Fibroblast of skin of abdomen (primary cell): Measurements from ENCODE around the gene REG3G. TPM values are rescaled to one million over a fixed set of nuclear protein-coding genes. Genes with fewer than 3 reads are reported as not detected.

Experiments used
- DNase-seq: peaks from one replicate; pipeline ENCODE4 v3.0.0-alpha.2; 2013
- polyA plus RNA-seq, 2 experiments: library from polyadenylated mRNA; unstranded; fragments of 120-200 nt; gene quantifications; one replicate each; pipeline ENCODE4 v1.2.1, GENCODE V29; 2013; ENCODE audit not compliant: insufficient read length in 2 of 2

REG3G gene
- polyA plus RNA-seq (2013, experiment 1 of 2; ENCODE audit: insufficient read length), result not detected
- not detected for polyA plus RNA-seq (2013, experiment 2 of 2; ENCODE audit: insufficient read length)

DNA sequence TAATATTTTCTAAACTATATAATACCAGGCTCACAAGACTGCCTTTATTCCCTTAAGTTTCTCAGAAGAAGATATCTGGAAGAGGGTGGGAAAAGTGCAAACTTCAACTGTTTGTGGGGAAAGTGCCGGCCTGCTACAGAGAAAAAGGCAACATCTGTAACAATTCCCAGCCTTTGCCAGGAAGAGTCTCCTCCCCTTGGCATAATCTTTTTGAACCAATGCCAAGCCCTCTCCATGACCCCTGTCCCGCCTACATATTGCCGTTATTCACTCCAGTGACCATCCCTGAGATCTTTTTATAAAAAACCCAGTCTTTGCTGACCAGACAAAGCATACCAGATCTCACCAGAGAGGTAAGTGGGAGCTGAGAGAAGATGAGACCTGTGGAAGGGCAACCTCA is at the start of gene REG3G:
TSS of gene REG3G (plus strand) at position 282 of the 400 bp plus-strand sequence. CDS start 392 bp downstream, outside the sequence.
- DNase-seq, result no peak

DNA sequence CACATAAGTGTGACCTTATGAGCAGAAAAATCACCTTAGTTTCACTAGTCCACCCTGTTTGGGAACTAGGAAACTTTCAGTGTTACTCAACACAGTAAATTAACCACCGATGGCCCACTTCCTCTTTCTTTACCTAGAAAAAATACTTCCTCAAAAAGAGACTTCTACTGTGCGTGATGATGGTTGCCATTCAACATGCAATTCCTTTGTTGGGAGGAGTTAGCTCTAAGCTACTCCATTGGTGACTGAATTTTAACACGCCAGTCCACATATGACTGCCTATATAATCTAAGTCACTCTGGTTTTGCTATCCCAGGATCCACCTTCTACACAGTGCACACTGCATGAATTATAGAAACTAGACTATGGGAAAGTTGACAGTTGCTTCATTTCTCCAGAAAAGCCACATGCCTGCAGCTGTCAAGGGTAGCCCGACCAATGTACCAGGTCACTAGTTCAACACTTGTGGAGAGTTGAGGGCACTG is 47.8 kb upstream of the REG3G start:
- DNase-seq, result no peak

DNA sequence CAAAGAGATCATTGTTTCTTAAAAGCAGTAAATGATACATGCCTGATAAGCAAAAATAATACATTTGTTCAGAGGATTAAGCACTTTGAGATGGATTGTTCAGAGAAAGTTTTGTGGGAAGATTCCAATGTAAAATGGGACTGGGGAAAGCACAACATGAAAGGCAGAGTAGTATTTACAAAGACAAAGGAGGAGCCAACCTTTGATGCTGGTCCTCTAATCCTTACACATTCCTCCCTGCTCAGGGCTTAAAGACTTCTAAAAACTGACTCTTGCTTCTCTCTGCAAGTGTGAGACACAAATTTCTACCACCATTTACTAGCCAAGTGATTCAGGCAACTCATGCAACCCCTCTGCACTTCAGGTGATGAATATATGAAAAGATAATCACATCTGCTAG is 47.2 kb upstream of the REG3G start:
- no peak for DNase-seq

DNA sequence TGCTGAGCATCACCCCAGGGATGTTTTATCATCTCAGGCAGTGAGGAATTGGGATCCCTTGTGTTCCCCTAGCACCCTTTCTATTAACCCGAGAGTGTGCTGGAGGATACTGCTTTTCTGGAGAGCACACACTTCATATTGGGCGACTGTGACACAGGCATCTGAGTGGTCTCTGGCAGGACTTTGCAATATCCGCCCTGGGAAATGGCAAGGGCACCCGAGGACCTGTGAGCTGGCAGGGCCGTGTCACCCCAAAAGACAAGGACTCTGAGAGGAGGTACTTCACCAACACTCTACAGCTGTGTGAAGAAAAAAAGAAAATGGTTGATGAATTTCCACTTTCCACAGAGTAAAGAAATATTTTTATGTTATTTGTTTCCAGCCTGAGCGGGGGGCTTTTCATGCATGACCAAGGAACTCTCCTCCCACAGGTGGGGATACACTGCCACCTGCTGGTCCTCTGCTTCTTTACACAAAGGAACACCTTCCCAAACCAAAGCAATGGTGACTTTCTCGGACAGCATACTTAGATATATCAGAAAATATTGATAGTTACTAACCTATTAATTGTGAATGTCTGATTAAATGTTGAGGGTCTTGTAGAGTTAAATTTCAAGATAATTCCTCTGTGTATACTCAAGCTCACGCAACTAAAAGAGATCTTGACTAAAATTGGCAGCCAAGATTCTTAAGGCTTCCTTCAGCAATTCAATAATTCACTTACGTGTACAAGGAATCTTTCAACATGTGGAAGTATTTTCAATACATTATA is 45.9 kb upstream of the REG3G start:
- peak; percentile 4 for DNase-seq

DNA sequence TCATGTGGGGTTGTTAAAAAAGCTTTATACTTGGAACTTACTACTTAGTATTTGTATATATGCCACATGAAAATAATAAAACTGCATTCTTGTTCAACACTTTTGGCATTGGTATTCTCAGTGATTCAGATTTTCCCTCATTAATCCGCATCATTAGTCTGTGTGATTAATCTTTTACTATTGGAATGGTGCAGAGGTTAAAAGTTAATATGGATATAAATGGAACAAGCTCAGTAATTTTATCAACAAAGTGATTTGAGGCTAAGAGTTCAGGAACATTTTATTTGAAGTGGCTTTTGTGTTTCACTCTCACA is 45.4 kb upstream of the REG3G start:
- DNase-seq, result no peak

DNA sequence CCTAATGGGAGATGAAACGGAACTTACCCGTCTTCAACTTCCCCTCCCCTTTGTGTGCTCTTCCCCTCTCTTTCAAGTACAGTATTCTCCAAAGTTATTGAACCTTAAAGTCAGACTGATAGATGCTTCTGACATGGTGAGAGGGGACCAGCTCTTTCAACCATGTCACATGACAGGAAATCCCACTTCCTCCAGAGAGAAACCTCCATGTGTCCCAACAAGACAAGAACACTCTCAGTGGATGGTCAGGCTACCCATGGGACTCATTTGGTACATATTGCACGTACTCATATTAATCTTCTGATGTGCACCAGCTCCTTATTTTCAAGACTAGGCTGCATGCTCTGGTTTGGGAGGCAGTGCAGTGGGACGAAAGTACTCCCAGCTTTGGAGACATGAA is 44.6 kb upstream of the REG3G start:
- no peak for DNase-seq

DNA sequence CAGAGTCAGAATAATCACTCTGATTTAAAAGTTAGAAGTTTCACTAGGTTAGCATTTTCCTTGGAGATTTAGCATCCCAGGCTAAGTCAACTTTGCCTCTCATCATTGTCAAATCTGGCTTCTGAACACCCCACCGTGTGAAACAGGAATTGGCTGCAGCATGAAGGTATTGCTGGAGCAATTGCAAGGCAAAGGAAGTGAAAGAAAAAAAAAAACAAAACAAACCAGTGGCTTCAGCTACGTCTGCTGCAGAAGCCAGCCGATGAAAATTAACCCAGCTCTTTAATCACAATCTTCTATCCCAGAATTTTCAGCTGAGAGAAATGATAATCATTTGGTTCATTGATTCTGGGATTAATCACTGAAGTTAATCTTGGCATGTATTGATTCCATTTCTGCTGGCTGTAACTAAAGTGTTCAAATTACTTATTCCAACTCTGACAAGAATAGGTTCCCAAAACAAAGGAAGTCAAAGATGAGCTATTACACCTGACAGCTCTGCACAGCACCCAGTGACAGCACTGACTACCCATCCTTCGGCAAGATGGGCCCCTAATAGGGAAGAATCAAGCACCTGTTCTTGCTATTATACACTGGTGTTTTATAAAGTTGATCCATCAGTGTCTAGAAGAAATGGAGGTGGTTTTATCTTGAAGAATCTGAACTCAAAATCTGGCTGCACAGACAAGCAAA is 42.7 kb upstream of the REG3G start:
- DNase-seq, result no peak

DNA sequence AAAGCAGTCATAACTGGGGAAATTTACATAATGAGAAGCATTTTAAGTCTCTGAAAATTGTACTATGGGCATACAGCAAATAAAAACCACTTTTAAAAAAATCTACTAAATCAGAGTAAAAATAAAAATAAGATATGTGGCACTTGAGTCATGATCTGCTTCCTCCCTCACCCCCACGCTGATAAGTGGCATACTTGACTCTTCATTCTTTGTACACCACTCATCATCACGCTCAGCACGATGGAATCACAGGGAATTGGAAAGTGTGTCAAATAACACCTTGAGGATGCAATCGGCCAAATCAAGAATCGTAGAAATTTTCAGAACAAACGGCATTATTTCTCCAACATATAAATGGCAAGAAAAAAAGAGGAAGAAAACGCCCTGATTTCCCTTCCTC is 41.1 kb upstream of the REG3G start:
- no peak for DNase-seq

DNA sequence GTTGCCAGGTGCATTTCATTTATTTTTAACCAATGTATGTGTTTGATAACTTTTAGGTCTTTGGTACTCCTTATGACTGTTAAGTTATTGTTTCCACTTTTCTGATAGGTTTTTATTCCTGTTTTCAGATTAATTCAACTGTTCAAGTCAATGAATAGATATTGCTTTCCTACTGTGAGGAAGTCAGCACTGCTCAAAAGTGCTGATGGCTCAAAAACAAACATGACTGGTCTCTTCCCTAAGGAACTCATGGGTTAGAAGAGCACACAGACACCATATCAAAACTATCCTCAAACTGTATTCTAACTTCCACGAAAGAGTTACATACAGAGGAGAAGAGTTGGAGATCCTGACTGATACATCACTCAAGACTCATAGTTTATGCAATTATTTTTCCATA is 39.9 kb upstream of the REG3G start:
- no peak for DNase-seq

DNA sequence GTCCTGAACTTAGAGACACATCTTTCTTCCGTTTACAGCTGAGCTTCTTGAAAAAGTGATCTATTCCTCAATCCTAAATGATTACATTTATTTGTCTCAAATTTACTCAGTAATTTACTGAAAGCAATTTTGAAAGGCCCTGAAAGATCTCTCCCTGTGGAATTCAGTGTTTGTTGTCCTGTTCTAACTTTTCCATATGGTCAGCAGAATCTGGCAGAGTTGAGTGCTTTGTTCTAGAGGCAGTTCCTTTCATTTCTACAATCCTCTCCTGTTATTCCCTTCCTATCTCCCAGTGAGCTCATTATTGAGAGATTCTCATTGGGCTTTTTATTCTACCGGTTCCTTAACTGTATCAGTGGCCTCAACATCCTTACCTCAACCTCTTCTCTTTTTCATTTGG is 36.5 kb upstream of the REG3G start:
- DNase-seq, result no peak

DNA sequence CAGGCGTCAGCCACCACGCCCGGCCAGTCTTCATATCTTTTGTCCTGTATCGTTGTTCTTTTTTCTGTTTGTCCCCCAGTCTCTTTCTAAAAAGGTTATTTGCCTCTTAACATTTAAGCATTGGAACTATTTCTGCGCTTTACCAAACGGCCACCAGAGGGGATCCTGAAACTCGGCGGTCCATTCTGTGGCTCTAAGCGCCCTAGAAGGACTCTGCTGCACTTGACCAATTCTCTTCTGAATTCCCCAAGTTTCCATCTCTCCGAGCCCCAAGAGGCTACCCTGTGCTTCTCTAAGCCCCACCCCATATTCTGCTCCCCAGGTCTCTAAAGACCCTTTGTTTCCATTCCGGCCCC is 33.1 kb upstream of the REG3G start:
- no peak for DNase-seq

DNA sequence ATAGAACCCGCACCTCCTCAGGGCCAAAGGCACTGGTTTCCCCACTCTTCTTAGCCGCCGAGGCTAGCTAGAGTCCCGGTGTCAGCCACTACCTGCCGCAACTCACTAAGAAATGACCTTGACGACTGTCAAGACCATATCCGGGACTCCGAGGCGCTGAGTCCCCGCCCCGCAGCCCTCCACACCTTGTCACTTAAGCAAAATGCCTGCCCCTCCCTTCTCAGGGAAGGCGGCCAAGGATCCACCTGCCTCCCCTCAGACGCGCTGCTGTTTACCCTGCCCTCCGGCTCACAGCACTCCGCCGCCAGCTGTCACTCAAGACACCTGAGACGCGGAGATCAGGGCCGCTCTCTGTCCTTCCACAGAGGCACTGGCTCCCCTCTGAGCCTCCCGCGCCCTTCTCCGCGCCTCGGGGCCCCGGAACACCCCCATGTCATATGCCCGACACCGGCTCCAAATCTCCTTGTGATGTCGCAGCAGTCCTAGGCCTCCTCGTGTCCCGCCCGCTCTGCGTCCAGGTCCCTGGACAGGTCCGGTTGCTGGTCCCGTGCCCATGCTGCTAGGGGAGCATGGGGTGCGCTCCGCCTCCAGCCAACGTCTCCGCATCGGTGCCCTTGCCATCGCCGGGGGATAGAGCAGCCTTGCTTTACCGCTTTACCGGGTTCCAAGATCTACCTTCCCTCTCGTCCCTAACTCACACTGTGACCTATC is 32.5 kb upstream of the REG3G start:
- no peak for DNase-seq

DNA sequence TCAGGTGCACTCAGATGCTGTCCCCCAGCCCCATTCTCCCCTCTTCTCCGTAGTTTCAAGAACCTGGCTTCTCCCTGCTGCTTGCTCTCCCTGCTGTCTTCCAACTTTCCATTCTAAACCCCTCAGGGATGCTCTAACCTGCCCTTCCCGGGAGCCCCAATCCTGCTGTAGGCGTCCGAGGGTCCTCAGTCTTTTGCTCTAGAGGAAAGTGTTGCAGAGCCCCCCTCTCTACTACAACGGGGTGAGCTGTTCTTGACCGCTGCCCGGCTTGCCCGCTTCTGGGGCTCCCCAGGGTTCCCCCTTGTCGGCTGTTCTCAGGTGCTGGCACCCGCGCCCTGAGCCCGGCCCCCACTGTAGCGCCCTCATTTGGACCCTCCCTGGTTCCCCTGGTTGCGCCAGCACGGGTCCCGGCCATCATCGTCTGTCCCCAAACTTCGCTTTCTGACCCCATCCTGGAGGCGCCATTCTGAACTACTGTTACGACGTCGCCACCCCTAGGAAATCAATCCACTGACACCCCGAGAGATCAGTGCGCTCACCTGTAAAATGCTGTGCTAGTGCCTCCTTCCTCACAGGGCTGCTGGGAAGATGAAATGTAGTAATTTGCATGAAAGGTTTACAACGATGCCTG is 31.9 kb upstream of the REG3G start:
- DNase-seq, result no peak

DNA sequence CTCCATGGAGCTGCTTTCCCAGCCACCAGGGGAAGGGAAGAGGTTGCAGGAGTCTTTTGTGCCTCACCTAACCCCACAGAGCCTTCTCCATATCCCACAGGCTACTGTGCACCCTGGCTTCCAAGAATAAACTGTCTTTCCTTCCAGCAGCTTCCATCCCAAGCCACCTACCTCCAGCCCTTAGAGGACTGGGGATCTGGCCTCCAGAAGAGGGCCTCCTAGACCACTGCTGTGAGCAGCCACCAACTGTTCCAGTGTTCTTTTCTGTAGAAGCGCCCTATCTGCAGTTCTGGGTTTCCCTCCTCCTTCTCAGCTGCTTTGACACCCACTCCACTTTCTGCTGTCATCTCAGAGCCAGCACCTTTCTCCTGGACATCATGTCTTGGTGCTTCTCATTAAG is 30.7 kb upstream of the REG3G start:
- no peak for DNase-seq

DNA sequence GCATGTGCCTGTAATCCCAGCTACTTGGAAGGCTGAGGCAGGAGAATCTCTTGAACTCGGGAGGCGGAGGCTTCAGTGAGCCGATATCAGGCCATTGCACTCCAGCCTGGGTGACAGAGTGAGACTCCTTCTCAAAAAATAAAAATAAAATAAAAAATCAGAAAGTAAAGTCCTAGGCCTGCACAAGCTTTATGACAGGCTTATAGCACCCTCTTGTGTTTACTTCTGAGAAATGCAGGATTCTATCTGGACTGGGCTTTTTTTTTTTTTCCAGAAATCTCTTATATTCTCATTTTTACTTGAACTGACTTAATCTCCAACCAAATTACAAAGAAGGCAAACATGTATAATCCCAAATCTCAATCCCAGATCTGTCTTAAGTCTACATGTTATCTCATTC is 26.1 kb upstream of the REG3G start:
- no peak for DNase-seq

DNA sequence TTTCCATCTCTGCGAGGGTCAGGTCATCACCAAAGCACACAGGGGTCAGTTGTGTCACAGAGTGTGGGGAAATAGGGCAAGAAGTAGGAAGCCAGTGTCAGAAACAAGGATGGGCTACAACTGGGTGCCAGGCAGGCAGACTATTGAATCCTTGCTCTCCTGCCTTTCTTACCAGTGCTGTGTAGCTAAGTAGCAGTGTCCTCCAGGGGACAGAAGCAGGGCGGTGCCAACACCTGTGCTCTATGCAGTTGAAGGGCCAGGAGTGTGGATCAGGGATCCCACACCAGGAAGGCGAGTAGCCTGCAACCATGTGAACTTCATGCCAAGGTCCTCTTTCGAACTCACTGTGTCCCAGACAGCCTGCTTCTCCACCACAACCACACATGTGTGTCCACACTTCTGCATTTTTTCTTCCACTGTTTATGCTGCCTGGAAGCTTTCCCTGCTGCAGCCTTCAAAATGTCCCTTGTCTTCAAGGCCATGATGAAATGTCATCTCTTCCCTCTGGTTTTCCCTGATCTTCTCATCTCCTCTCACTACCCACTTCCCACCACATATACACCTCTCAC is 25.4 kb upstream of the REG3G start:
- DNase-seq, result no peak

DNA sequence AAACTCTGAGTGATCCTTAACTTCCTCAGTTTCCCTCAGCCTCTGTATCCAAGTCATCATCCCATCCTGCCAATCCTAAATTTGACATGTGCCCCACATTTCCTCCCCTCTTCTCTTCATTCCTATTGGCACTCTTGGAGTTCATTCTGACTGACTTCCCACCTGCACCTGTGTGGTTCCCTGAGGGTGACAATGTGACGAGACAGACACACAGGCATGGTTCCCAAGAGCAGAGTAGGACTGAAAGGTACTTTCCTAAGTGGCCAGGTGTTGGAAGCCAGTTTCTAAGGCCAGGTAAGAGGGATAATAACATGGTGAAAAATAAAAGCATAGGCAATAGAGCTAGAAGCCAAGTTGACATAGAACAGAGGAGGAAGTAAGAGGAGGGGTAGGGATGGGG is 24.2 kb upstream of the REG3G start:
- DNase-seq, result no peak

DNA sequence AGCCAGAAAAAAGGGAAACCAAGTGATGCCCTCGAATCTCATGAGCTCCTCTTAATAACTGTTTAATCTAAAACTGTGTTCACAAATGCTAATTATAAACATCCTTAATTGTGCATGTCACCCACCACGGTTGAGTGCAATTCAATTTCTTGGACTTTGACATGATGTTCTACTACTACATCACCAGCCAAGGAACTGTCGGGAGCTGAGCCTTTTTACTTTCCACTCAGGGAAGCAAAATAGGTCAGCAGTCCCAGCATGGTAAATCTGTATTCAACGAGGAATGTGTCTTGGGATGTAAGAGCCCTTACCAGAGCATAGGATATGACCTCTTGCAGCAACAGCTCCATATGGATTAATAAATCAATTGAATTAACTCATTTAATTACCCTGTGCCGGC is 20.8 kb upstream of the REG3G start:
- no peak for DNase-seq

DNA sequence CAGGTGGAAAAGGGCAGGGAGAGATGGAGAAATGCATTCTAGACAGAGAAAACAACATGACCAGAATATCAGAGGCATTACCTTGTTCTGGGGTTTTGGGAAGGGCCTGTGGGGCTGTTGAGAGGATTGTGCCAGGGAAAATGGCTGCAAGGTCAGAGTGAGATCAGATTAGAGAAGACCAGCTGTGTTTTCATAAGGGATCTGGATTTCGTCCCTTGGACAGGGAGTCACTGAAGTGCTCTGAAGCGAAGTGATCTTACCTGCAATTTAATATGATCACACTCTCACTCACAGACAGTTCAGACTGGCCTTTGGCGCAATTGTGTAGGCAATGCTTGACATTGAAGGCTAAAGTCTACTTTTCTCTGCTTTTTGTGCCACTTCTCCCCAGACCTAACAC is 20.3 kb upstream of the REG3G start:
- DNase-seq, result no peak

DNA sequence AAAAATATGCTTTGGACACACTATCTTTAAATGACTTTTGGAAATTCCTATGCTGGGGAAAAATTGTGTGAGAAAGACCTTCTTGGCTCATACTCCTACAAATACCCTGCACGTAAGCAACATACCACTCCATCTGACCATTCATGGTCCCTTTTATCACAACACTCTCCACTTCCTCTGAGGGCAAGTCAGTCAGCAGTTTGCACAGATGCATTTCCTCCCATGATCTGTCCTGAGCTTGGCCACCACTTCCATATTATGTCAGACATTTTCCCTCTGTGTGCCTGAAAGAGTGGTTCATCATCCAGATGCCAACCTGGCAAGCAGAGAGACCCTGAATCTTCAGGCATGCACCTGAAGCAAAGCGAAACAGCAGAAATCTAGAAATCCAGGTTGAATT is 16.1 kb upstream of the REG3G start:
- no peak for DNase-seq

DNA sequence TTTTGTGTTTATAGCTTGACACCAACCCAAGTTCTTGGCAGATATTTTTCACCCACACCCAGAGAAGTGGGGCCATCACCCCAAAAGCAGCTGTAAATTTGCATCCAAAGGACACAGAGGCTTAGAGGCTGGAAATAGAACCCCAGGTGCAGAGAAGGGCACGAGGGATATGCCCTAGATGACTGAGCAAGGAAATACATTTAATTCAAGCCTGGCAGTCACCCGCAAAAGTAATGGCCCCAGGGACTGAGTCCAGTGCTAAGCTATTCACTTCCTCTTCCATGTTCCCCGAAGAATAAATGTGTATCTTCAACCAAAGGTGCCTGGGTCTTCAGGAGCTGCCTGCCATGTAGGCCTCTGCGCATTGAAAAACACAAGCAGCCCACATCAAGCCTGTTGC is 14.0 kb upstream of the REG3G start:
- no peak for DNase-seq

DNA sequence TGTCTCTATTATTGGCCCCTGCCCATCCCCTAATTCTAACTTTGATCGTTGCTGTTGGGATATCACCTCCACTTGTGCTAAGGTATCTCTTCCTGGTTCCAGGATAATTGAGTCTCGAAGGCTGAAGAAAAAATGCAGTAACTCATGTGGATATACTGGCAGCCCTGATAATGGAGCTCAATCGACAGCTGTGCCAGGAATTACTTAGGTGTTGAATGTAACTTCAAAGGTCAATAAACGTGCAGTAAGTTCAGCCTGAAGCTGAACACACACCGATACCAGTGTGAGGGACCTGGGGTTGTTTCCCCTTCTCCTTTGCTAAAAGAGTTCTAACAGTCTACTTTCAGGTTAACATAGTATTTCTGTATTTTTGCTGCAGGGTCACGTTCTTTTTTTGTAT is 11.9 kb upstream of the REG3G start:
- DNase-seq, result no peak

DNA sequence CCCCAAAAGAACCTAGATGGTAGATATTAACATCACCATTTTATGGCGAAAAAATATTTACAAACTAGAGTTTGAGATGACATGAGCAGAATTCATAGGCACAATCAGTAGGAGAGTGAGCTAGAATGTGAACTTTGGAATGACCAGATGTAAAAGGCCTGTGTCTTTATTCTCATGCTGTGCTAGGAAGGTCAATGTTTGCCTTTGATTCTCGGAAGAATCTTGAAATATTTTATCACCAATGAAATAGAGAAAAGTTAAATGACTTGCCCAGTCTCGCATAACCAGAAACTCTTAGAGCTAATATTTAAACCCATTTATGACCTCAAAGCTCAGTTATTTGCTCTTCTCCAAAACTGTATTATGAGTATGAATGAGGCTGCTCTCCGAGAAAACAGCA is 9.2 kb upstream of the REG3G start:
- no peak for DNase-seq
